ENCODE data around the gene MS4A15.
"Not testable (repeated sequence)": the region's sequence is repeated elsewhere in the genome, so short reads cannot be mapped to it uniquely, and the experiment has no call there.

The MS4A15 gene

DNA sequence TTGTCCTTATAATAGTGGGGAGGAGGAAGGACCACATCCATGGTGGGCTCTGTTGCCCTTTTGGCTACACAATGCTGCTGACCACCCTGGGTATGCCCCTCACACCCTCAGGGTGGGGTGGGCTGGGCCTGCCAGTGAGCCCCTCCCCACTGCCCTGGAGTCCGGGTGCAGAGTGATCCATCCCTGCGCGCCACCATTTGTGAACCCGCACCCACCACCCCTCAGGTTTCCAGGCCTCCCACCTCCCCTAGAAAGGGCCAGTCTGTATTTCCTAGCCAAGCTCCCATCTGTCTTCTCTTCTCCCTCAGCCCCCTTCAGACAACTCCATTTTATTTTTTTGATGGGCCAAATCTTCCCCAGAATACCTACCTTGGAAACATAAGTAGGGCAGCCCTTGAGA lies 53.5 kb downstream of the MS4A15 start:
- DNase-seq = no peak

DNA sequence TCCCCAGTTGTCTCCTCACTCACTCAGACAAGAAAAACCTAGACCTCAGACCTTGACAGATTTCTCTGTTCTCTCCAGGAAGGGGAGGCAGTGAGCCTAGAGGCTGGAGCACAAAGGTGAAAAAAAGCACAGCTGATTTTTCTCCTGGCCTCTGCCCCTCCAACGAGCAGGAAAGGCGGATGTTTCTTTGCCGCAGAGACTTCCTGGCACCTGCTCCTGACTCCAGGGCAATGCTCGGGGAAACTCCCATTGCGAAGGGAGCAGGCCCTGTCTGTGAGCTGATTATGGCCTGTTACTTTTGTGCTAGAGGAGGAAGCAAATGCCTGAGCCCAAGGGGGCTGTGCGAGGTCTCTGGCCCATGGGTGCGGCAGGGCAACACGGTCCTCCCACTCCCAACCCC lies 53.9 kb downstream of the MS4A15 start:
- no peak for DNase-seq

DNA sequence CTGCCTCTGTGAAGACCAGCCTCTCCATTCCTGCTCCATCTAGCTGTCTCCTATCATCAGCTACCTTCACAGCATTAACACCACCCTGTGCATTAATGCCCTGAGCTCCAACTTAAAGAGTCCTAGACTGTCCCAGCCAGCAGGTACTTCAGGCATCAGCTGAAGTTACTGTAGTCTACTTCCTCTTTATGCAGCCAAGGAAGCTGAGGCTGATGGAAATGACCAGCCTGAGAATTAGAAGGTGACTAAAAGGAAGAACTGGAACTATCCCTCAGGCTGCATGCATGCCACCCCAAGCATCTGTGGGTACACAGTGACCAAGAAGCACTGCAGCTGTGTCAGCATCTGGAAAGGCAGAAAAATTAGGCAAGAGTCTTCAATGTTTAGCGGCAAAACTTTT lies 56.7 kb downstream of the MS4A15 start:
- no peak for DNase-seq

DNA sequence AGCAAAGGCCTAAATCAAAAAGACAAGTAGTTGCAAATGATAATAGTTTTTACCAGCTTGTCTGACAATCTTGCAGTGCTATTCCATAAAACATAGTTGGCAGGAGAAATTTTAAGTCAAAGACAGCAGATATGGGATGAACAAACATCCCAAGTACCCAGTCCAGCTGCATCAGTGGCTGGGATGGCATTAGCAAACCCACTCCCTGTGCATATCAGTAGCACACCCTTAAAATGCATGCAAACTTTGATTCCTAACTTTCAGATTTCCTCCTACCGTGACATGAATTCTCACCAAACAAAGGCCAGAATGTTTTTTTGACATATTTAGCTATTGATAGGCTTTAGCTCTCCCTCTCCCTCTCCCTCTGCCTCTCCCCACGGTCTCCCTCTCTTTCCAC lies 57.4 kb downstream of the MS4A15 start:
- DNase-seq = no peak

DNA sequence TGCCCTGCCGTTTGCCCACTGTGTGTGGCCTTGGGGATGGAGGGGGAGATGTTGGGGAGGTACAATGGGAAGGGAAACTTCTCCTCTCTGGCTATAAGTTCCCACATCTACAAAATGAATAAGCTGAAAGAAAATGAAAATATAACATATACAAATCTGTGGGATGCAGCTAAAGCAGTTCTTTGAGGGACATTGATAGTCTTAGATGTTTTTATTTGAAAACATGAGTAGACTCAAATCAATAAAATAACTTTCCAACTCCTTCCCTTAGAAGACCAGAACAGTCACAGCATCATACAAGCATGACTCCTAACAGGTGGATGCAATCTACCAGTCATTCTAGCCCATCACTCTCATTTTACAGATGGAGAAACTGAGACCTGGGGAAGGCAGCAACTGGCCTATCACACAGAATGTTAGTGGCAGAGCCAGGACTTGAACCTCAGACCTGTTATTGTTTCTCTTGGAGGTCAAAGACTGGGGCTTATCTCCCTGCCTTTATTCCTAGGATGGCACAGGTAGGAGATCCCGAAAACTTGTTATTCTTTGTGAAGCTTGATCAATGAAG lies 60.0 kb downstream of the MS4A15 start:
- DNase-seq = no peak

DNA sequence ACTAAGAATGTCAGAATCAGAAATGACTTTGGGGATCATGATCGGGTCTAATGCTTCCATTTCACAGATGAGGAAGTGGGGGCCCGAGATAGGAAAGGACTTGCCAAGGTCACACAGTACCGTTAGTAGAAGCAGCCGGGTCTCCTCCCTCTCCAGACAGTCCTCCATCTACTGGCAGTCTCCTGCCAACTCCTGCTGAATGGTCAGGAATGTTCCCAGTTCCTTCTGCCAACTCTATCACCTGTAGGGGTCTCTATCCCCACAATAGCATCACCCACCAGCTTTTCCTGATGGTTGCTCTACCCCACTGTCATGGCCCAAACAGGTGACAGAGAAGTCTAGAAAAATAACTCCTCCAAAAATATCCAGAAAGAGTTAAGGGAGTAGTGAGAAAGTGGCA lies 61.4 kb downstream of the MS4A15 start:
- DNase-seq = no peak

DNA sequence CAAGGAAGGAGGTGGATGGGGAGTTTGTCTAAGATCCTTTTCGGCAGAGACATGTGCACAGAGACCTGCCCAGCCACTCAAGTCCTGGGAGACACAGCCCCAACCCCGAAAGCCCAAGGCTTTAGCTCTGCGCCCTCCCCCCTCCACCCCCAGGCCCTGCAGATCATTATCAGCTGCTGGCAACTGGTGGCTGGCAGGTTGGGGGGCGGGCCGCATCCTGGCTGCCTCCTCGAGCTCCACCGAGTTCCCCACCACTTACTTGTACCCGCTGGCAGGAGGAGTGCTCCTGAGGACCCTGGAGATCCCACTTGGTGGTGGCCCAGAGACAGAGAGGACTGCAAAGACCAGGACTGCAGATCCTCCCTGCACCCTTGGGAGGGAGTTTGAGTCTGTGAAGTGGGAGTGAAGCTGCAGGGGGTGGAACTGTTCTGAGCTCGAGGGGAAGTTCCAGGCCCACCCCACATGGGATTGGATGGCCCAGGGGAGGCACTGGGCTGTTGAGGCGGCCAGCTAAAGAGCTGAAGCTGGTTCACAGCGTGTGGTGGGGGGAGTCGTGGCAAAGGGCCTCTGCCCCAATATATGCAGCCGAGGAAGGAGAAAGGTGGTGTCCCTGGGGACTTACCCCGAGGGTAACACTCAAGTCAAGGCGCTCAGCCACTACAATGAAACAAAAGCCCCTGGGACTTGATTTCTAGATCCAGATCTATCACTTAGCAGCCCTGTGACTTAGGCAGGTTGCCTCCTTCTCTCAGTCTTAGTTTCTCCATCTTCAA lies 65.3 kb downstream of the MS4A15 start:
- DNase-seq = no peak

DNA sequence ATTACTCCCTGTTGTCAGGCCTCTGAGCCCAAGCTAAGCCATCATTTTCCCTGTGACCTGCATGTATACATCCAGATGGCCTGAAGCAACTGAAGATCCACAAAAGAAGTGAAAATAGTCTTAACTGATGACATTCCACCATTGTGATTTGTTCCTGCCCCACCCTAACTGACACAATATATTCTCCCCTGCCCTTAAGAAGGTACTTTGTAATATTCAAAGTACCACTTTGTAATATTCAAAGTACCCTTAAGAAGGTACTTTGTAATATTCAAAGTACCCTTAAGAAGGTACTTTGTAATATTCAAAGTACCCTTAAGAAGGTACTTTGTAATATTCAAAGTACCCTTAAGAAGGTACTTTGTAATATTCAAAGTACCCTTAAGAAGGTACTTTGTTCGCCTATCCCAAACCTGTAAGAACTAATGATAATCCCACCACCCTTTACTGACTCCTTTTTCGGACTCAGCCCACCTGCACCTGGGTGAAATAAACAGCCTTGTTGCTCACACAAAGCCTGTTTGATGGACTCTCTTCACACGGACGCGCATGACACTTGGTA lies 67.2 kb downstream of the MS4A15 start:
- DNase-seq = not testable (repeated sequence)

DNA sequence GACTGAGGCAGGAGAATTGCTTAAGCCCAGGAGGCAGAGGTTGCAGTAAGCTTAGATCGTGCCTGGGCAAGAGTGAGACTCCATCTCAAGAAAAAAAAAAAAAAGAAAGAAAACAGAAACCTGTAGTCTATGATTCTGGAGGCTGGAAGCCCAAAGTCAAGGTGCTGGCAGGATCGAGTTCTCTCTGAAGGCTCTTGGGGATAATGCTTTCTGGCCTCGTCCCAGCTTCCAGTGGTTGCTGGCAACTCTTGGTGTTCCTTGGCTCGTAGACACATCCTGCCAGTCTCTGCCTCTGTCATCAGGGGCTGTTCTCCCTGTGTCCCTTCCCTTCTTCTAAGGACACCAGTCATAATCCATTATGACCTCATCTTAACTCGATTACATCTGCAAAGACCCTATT lies 68.5 kb downstream of the MS4A15 start:
- DNase-seq = no peak

DNA sequence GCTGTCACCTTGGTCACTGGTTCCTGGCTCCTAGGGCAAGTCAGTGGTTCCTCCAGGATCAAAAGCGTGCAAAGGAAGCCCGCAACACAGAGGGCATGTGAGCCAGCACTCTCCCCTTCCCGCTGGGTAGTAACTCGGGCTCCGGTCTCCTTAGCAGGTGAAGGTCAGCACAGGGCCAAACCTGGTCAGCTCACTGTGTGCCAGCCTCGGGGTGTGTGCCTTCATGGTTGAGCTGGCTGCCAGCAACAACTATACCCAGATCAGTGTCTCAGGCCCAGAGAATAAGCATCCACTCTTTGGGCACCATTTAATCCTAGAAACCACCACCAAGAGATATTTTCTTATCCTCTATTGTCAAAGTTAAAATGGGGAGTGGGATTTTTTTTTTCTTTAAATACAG lies 69.1 kb downstream of the MS4A15 start:
- DNase-seq = no peak
